ENCODE results near the gene CHD1.

- TF ChIP-seq, protein P1, sequence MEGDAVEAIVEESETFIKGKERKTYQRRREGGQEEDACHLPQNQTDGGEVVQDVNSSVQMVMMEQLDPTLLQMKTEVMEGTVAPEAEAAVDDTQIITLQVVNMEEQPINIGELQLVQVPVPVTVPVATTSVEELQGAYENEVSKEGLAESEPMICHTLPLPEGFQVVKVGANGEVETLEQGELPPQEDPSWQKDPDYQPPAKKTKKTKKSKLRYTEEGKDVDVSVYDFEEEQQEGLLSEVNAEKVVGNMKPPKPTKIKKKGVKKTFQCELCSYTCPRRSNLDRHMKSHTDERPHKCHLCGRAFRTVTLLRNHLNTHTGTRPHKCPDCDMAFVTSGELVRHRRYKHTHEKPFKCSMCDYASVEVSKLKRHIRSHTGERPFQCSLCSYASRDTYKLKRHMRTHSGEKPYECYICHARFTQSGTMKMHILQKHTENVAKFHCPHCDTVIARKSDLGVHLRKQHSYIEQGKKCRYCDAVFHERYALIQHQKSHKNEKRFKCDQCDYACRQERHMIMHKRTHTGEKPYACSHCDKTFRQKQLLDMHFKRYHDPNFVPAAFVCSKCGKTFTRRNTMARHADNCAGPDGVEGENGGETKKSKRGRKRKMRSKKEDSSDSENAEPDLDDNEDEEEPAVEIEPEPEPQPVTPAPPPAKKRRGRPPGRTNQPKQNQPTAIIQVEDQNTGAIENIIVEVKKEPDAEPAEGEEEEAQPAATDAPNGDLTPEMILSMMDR (IDR thresholded peaks at IDR 0.05; ENCODE audit: insufficient read depth, low read length, poor library complexity, severe bottlenecking) = no peak
- no peak for TF ChIP-seq EZH2phosphoT487 (conservative IDR thresholded peaks at IDR 0.05; ENCODE audit: low read length)
Measured at GRCh38 chr5:98847054-98847453, 81.8 kb downstream of the CHD1 start.

Data from SU-DHL-6 (cell line).